ENCODE measurements around the gene CGB1.
A peak's percentile ranks its signal among the peaks of the same experiment; 100 is the strongest.
"Not testable (repeated sequence)": the region's sequence is repeated elsewhere in the genome, so short reads cannot be mapped to it uniquely, and the experiment has no call there.

CGB1 gene

DNA sequence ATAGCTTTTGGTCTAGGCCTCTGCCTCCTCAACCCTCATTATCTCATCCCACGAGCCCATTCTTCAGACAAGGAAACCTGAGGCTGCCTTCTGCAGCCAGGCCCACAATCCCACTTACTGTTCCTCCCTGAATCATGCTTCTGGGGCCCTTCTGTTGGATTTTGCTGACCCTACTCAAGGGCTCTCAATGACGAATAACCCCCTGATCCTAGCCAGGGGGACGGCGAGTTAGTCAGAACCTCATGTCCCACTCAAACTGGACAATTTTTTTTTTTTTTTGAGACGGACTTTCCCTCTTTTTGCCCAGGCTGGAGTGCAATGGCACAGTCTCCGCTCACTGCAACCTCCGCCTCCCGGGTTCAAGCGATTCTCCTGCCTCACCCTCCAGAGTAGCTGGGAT, 14.6 kb downstream of the CGB1 start:
- DNase-seq (ENCODE audit: low read depth in 2 of 2) = no peak

DNA sequence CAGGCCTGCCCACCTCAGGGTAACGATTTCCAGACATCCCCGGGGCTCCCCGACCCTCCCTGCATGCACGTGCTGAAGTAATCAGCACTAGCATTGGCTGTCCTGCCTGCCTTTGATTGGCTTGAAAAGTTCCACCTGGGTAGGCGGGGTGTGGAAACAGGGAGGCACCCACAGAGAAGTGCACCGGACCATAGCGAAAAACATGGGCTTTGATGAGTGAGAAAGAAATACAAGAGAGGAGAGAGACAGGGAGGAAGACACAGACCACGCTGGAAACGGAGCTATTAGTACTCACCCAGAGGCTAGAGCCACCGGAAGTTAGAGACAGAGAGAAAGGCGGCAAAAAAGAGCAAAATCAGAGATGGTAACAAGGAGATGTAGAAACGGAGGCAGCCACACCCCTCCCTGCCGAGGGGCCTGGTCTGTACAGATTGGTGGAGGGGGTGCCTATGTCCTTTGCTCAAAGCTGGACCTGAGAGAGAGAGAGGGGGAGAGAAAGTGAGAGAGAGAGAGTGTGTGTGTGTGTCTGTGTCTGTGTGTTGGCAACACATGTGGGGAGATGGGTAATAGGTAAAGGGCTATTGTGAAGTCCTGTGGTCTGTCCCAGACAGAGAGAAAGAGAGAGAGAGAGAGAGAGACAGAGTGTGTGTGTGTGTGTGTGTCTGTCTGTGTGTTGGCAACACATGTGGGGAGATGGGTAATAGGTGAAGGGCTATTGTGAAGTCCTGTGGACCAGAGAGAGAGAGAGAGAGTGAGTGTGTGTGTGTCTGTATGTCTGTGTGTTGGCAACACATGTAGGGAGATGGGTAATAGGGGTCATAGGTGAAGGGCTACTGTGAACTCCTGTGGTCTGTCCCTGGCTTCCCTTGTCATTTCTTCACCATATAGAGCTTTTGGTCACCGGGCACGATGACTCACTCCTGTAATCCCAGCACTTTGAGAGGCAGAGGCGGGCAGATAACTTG, 15.5 kb downstream of the CGB1 start:
- no peak for DNase-seq (ENCODE audit: low read depth in 2 of 2)

GRCh38 chr19:49020342-49020741, 16.4 kb downstream of the CGB1 start:
- DNase-seq (ENCODE audit: low read depth in 2 of 2) = no peak

GRCh38 chr19:49019242-49019932, 17.3 kb downstream of the CGB1 start:
- no peak for DNase-seq (ENCODE audit: low read depth in 2 of 2)

DNA sequence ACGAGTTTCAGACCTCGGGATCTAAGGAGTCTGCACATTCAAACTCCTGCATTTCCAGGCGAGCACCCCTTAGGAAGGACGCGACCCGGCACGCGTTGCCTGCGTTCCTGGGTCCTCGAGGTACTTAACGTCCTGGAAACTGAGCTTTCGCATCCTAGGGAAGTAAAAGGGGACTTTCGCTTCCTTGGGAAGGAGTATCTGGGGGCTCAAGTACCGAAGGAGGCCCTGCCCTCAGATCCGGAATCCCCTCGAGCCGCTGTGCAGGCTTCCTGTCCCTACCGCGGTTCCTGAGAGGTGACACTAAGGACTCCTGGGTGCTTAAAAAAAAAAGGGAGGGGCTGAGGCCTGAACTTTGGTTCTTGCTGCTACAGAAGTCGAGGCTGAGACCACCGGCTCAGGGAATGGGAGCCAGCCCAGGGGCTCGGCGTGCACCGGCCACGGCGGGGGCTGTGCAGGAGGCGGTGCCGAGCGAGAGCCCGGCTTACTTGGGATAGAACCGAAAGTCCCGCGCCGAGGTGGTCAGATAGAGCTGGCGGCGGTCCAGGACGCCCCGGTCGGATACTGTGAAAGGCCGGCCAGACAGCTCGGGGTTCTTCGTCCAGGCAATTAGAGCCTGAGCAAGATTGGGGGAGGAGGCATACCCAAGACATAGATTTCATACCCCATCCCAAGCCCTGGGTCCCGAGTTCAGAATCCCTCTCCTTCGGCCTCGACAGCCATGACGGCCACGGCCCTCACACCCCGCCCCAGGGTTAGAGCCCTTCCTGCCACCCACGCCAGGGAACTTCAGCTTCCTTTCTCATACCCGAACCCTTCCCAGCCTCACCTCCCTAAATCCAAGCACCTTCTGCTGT, 18.1 kb downstream of the CGB1 start:
- DNase-seq (ENCODE audit: low read depth in 2 of 2) = not testable (repeated sequence)

DNA sequence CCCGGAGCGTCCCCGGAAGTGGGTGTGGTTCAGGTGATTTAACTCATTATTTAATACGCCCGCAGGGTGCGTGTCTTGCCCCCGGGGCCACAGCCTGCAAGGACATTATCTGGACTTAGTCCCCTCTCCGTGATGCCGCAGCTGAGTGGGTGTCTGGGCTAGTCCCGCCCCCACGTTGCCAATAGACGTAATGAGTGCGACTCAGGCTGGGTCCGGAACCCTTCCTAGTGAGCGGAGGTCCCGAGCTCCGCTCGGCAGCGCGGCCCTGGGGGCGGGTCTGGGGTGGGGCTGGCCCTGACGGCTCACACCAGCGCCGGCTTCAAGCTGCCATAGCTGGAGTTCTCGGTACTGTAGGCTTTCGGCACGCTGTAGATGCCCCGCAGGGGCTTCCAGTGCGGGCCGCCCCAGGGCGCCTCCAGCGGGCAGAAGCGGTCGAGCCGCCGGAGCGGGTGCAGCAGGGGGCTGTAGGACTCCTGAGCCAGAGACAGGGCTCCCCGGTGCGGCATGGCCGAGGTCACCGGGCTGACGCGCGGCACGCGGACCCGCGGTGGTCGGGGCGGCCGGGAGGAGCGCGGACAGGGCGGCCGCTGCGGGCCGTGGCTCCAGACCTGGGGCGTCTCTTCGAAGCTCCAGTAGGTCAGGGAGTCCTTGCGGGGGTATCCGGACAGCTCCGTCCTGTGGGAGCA, 18.9 kb downstream of the CGB1 start:
- peak; percentile 18 to 27 for DNase-seq (ENCODE audit: low read depth in 2 of 2)

GRCh38 chr19:49017041-49017665, 19.5 kb downstream of the CGB1 start, which contains the start of gene LHB:
TSS of gene LHB (minus strand) at chr19:49017091. CDS start at chr19:49017081, 10 bp downstream.
- DNase-seq (ENCODE audit: low read depth in 2 of 2) = no peak

DNA sequence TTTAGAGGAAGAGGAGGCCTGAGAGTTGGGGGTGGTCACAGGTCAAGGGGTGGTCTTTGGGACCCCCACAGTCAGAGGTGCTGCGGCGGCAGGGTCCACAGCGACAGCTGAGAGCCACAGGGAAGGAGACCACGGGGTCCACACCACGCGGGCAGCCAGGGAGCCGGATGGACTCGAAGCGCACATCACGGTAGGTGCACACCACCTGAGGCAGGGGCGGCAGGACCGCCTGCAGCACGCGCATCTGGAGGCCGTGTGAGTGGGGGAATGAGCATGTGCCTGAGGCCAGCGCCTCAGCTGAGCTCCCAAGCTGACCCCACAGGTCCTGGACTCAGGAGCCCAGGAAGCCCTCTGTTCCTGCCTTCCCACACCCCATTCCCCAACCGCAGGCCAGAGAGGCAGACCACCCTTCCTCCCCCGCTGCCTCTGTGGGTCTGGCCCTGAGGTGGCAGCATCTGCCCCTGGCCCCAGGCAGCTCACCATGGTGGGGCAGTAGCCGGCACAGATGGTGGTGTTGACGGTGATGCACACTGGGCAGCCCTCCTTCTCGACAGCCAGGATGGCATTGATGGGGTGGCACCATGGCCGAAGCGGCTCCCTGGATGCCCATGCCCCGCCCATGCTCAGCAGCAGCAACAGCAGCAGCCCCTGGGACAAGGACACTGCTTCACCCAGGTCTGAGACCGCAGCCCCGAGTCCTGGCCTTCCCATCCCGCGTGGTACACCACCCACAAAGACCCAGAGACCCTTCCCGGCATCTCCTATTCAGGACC, 20.4 kb downstream of the CGB1 start:
- no peak for DNase-seq (ENCODE audit: low read depth in 2 of 2)

DNA sequence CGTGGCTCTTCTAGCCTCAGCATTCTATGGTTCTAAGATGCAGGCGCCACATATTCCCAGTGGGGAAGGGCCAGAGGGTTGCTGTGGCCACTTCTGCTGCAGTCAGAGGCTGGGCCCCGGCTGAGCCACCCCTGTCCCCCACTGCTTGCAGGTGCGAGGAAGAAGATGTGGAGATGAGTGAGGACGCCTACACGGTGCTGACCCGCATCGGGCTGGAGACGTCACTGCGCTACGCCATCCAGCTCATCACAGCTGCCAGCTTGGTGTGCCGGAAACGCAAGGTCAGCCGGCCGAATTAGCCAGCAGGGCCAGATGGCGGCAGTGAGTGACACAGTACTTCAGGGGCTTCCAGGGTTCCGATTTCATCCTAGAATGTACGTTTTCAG, 21.8 kb downstream of the CGB1 start:
- DNase-seq (ENCODE audit: low read depth in 2 of 2) = no peak

GRCh38 chr19:49014123-49014869, 22.4 kb downstream of the CGB1 start:
- DNase-seq (ENCODE audit: low read depth in 2 of 2) = no peak

- no peak for DNase-seq (ENCODE audit: low read depth in 2 of 2)
Observed at GRCh38 chr19:49011194-49011593, 25.5 kb downstream of the CGB1 start.

DNA sequence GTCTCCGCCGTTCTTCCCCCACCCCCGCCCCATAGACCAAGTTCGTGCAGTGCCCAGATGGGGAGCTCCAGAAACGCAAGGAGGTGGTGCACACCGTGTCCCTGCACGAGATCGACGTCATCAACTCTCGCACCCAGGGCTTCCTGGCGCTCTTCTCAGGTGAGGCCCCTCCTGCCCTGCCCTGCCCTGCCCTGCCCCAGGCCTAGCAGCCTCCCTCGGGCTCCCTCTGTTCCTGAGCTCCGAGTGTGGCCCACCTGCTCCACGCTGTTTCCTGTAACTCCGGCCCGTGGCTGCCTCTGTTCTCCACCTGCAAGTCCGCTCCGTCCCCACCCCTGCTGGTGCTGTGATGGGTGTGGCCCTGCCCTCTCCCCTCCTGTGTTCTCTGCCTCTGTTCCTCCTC, 26.2 kb downstream of the CGB1 start:
- no peak for DNase-seq (ENCODE audit: low read depth in 2 of 2)

DNA sequence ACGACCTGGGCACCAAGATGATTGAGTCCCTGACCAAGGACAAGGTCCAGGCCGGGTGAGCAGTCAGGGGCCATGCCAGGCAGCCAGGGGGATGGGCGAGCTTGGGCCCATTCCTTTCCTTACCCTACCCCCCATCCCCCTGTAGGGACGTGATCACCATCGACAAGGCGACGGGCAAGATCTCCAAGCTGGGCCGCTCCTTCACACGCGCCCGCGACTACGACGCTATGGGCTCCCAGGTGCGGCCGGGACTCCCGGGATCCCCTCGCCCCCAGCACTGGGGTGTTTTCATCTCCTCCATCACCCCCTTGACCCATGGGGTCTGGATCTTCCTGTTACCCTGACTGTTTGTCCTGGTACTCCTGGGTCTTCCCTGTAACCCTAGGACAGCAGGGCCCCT, 26.9 kb downstream of the CGB1 start:
- DNase-seq (ENCODE audit: low read depth in 2 of 2) = no peak

GRCh38 chr19:49006905-49007304, 29.8 kb downstream of the CGB1 start:
- no peak for DNase-seq (ENCODE audit: low read depth in 2 of 2)

- DNase-seq (ENCODE audit: low read depth in 2 of 2) = no peak
Observed at GRCh38 chr19:49004964-49005614, 31.6 kb downstream of the CGB1 start.

- DNase-seq (ENCODE audit: low read depth in 2 of 2) = no peak
Observed at GRCh38 chr19:49004133-49004532, 32.6 kb downstream of the CGB1 start.

- DNase-seq (ENCODE audit: low read depth in 2 of 2) = no peak
Observed at GRCh38 chr19:48999481-49000325, 37.0 kb downstream of the CGB1 start.

GRCh38 chr19:48997972-48998371, 38.7 kb downstream of the CGB1 start:
- no peak for DNase-seq (ENCODE audit: low read depth in 2 of 2)

Data from fibroblast of skin of left biceps (primary cell).